GM23338 (cell line): Measurements from ENCODE around the gene SRGAP2B. TPM values are rescaled to one million over a fixed set of nuclear protein-coding genes. Genes with fewer than 3 reads are reported as not detected.
"Not testable (repeated sequence)": the region's sequence is repeated elsewhere in the genome, so short reads cannot be mapped to it uniquely, and the experiment has no call there.

Source experiments
- ATAC-seq: fragments of 200-7000 bp; cut with Tn5 transposase; 3 replicates; pipeline ENCODE4 v1.9.1; 2020
- DNase-seq: peaks from one replicate; pipeline ENCODE4 v3.0.0-alpha.2; 2015; ENCODE audit warnings: low spot score
- H2AFZ ChIP-seq: fragments of 200-600 bp; sonication (generic); 2 replicates; pipeline ENCODE4 v1.8.0; 2016; ENCODE audit warnings: antibody characterized with exemption, mild to moderate bottlenecking, moderate library complexity
- H3F3A ChIP-seq: fragments of 200-600 bp; sonication (generic); replicated peaks from 2 replicates; pipeline ENCODE4 v1.8.0; 2017; ENCODE audit warnings: antibody characterized with exemption, mixed run types, low read depth
- H3K27ac ChIP-seq: fragments of 200-600 bp; sonication (generic); 2 replicates; pipeline ENCODE4 v1.6.1; 2016; ENCODE audit warnings: low read depth
- H3K27me3 ChIP-seq: fragments of 200-600 bp; sonication (generic); 2 replicates; pipeline ENCODE4 v1.8.0; 2016; ENCODE audit warnings: mild to moderate bottlenecking, mixed run types, moderate library complexity; ENCODE audit not compliant: insufficient read depth
- H3K36me3 ChIP-seq: fragments of 200-600 bp; sonication (generic); 2 replicates; pipeline ENCODE4 v1.8.0; 2016; ENCODE audit warnings: mild to moderate bottlenecking; ENCODE audit not compliant: insufficient read depth
- H3K4me1 ChIP-seq: fragments of 200-600 bp; sonication (generic); 2 replicates; pipeline ENCODE4 v1.8.0; 2016; ENCODE audit warnings: mild to moderate bottlenecking, moderate library complexity; ENCODE audit not compliant: insufficient read depth
- H3K4me2 ChIP-seq: fragments of 200-600 bp; sonication (generic); 2 replicates; pipeline ENCODE4 v1.7.1; 2017; ENCODE audit warnings: mixed run types
- H3K4me3 ChIP-seq: fragments of 200-600 bp; sonication (generic); 2 replicates; pipeline ENCODE4 v1.6.1; 2016; ENCODE audit warnings: mixed run types
- H3K79me2 ChIP-seq: fragments of 200-600 bp; sonication (generic); replicated peaks from 2 replicates; pipeline ENCODE4 v1.8.0; 2017; ENCODE audit warnings: mild to moderate bottlenecking; ENCODE audit not compliant: insufficient read depth
- H3K9me2 ChIP-seq: fragments of 200-600 bp; sonication (generic); 2 replicates; pipeline ENCODE4 v1.8.0; 2017; ENCODE audit not compliant: insufficient read depth
- H4K20me1 ChIP-seq: fragments of 200-600 bp; sonication (generic); replicated peaks from 2 replicates; pipeline ENCODE4 v1.8.0; 2017; ENCODE audit warnings: mild to moderate bottlenecking; ENCODE audit not compliant: insufficient read depth
- H3K27ac Mint-ChIP-seq: 2 replicates; pipeline ENCODE4 v1.8.0; 2020; ENCODE audit warnings: inconsistent platforms, mild to moderate bottlenecking, moderate library complexity, mixed read lengths
- H3K27me3 Mint-ChIP-seq: 3 replicates; pipeline ENCODE4 v1.8.0; 2022; ENCODE audit warnings: low read depth, mild to moderate bottlenecking, moderate library complexity, mixed read lengths, inconsistent platforms; ENCODE audit not compliant: insufficient read depth, poor library complexity
- H3K36me3 Mint-ChIP-seq: 3 replicates; pipeline ENCODE4 v1.8.0; 2021; ENCODE audit warnings: low read depth, mild to moderate bottlenecking, inconsistent platforms, moderate library complexity, mixed read lengths
- H3K4me1 Mint-ChIP-seq: 3 replicates; pipeline ENCODE4 v1.8.0; 2020; ENCODE audit warnings: mild to moderate bottlenecking, inconsistent platforms, mixed read lengths
- H3K4me3 Mint-ChIP-seq: 3 replicates; pipeline ENCODE4 v1.8.0; 2021; ENCODE audit warnings: moderate library complexity, mild to moderate bottlenecking, inconsistent platforms, mixed read lengths
- H3K9me3 Mint-ChIP-seq: 3 replicates; pipeline ENCODE4 v1.8.0; 2020; ENCODE audit warnings: moderate library complexity, mild to moderate bottlenecking, inconsistent platforms, mixed read lengths
- polyA plus RNA-seq: library from polyadenylated mRNA; unstranded; fragments of >200 nt; fragmentation: Nextera tagmentation; extraction: Ambion mirVana; gene quantifications from 2 replicates; pipeline ENCODE4 v1.2.1, GENCODE V29; 2016
- total RNA-seq: library from RNA; depleted of rRNA; stranded (reverse); fragments of >200 nt; shearing (Covaris generic); gene quantifications from 2 replicates; pipeline ENCODE4 v1.2.3, GENCODE V29; 2014

SRGAP2B gene
- total and polyA plus RNA-seq, 2 experiments from 2014 or later: 17.4 to 28.8 TPM

DNA sequence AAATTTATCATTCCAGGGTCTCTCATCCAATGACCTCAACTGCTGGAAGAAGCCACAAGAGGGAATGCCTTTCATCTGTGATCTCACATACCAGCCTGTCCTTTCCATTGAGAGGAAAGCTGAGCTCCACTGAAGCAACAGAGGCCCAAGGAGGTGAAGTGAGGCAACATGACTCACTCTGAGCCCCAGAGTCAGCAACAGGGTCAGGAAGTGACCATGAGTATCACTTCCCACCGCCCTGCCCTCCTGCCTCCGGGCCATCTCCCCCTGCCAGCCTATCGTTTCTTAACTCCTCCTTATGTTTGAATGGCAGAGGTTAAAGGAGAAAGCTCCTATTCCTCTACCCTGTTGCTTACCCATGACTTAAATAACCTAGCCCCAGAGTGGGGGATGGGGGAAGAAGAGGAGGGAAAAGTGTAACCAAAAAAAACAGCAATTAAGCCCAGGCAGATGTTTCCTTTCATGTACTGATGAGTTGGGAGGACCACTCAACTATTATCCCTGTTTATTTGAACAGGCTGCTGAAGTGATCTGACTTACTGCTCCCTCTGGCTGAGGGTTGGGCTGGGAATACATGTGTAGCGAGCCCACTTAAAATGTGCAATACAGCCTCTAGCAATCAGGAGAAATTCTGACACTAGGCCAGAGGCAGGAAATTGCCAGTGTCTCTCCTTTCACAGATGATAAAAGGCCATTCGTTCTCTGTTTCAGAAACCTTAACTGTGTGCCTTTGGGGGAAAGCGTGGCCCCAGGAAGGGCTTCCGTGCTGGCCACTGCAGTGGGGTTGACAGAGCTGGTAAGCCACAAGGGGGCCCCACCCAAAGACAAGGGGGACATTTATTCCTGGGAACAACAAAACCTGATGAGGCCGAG lies 177.7 kb downstream of the SRGAP2B start:
- H3K27me3 ChIP-seq, H3K9me3 Mint-ChIP-seq: not testable (repeated sequence)
- peak; percentile 88 for ATAC-seq

DNA sequence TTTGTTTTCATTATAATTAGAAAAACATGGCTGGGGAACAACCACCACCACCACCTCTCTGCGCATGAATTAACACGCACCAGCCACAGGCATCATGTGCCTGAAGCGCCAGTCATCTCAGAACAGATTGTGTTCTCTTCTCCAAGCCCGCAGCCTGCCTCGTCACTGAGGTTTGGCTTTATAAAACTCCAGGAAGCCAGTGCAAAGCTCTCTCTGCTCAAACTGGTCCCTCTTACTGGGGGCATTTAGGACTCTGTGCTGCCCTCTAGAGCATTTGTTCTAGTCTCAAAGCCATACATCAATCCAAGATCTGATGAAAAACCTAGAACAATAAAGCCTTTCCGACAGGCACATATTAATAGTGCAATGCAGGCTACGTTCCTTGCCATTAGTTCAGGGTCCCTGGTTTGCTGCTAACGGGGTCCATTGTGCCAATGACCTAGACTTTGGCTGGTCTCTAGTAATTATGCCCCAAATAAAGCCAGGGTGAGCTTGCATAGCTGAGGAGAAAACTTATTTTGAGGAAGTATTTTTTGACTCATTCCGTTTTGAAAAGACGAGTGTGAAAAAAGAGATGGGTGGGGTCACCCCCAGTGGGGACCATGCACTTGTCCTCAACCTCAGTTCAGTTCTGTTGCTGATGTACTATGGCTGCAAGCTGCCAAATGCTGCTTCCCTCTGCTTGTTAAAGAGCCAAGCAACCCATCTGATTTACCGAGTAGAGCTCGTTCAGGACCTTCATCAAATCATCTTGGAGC lies 181.0 kb downstream of the SRGAP2B start:
- not testable (repeated sequence) for H3K27me3 Mint-ChIP-seq, DNase-seq, H3K4me3 Mint-ChIP-seq, H3K4me3 ChIP-seq, H3K27ac ChIP-seq, H2AFZ ChIP-seq, H3K4me1 Mint-ChIP-seq, H3F3A ChIP-seq, H3K79me2 ChIP-seq, H3K4me1 ChIP-seq, H3K36me3 ChIP-seq, H3K27ac Mint-ChIP-seq, H3K36me3 Mint-ChIP-seq, H3K4me2 ChIP-seq, H4K20me1 ChIP-seq, H3K9me2 ChIP-seq, H3K27me3 ChIP-seq, H3K9me3 Mint-ChIP-seq
- ATAC-seq: peak; percentile 59

More for the DNA sequence above, 177.7 kb downstream of the SRGAP2B start:
- not testable (repeated sequence) for H3K9me2 ChIP-seq, H3K79me2 ChIP-seq, H2AFZ ChIP-seq, H3K27me3 Mint-ChIP-seq, DNase-seq, H3K4me3 Mint-ChIP-seq, H3K4me2 ChIP-seq, H3K27ac ChIP-seq, H3K36me3 ChIP-seq, H3K27ac Mint-ChIP-seq, H3K36me3 Mint-ChIP-seq, H3F3A ChIP-seq, H3K4me1 ChIP-seq, H3K4me1 Mint-ChIP-seq, H4K20me1 ChIP-seq, H3K4me3 ChIP-seq

DNA sequence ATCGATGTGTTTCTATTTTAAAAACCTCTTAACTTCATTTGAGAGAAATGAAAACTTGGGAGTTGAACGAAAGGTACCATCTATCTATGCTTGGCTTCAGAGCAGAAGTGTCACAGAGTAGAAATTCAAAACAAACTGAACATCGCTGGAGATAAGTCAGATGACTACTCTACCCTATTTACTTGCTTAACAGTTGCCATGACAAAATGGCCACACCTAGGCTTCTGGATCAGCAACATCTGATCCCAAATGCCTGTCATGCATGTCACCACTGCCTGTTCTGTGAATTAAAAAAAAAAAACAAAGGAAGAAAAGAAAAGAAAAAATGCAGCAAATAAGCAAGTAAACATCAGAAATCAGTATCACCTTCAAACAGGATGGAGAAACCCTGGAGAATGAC lies 181.7 kb downstream of the SRGAP2B start:
- not testable (repeated sequence) for ATAC-seq, H3K36me3 ChIP-seq, H3K4me1 Mint-ChIP-seq, H3K27me3 ChIP-seq, H3K27ac Mint-ChIP-seq, H3K4me2 ChIP-seq, H3K4me1 ChIP-seq, H3K4me3 Mint-ChIP-seq, H2AFZ ChIP-seq, H3K79me2 ChIP-seq, H3K4me3 ChIP-seq, H3F3A ChIP-seq, H3K36me3 Mint-ChIP-seq, H3K27ac ChIP-seq, H4K20me1 ChIP-seq, H3K27me3 Mint-ChIP-seq, DNase-seq, H3K9me2 ChIP-seq, H3K9me3 Mint-ChIP-seq

DNA sequence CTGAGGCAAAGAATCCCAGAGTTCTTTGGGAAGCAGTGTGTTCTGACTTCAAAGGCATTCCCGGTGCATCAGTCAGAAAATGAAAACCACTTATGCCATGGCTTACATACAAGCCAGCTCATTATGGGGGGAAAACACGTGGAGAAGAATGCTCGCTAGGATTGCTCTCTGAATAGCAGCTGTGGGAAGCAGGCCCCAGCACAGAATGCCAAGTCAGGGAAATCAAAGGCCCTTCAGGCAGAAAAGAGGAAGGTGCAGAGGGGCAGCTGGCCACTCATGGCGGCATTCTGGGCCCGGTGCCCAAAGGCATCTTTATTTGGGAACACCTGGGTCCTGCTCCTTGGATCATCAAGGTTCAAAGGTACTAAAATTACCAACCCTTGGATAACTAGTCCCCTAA lies 184.4 kb downstream of the SRGAP2B start:
- not testable (repeated sequence) for H3K27me3 Mint-ChIP-seq

DNA sequence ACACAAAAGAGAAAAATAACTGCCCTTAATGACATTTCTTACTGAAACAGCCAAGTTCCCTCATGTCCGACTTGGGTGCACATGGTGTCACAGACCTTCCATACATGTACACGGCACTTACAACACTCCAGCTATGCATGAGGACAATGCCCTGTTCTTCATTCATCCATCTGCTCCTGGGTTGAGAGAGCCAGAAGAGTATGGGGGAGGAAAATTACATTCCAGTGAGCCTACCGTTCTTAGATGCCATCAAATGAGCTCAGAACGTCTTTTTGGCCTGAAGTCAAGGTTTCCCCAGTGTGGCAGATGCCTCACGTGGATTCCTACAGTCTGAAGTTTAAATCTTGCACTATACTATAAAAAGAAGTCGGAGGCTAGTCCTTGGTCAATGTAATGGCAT lies 194.3 kb downstream of the SRGAP2B start:
- H3K4me1 Mint-ChIP-seq, H3K4me1 ChIP-seq, H3K79me2 ChIP-seq, H2AFZ ChIP-seq, H3K4me3 Mint-ChIP-seq, DNase-seq, H3K27me3 Mint-ChIP-seq, ATAC-seq, H4K20me1 ChIP-seq, H3K36me3 ChIP-seq, H3K9me3 Mint-ChIP-seq, H3K9me2 ChIP-seq, H3K27ac Mint-ChIP-seq, H3K27ac ChIP-seq, H3K36me3 Mint-ChIP-seq, H3F3A ChIP-seq, H3K4me2 ChIP-seq, H3K27me3 ChIP-seq, H3K4me3 ChIP-seq: not testable (repeated sequence)

More for the DNA sequence above, 184.4 kb downstream of the SRGAP2B start:
- H3K36me3 Mint-ChIP-seq, H2AFZ ChIP-seq, H3K9me2 ChIP-seq, H3K27ac ChIP-seq, H3K4me2 ChIP-seq, DNase-seq, H4K20me1 ChIP-seq, H3K4me1 ChIP-seq, H3K27me3 ChIP-seq, H3K27ac Mint-ChIP-seq, H3F3A ChIP-seq, H3K36me3 ChIP-seq, H3K79me2 ChIP-seq, H3K4me3 Mint-ChIP-seq, H3K4me1 Mint-ChIP-seq, H3K9me3 Mint-ChIP-seq, H3K4me3 ChIP-seq, ATAC-seq: not testable (repeated sequence)

DNA sequence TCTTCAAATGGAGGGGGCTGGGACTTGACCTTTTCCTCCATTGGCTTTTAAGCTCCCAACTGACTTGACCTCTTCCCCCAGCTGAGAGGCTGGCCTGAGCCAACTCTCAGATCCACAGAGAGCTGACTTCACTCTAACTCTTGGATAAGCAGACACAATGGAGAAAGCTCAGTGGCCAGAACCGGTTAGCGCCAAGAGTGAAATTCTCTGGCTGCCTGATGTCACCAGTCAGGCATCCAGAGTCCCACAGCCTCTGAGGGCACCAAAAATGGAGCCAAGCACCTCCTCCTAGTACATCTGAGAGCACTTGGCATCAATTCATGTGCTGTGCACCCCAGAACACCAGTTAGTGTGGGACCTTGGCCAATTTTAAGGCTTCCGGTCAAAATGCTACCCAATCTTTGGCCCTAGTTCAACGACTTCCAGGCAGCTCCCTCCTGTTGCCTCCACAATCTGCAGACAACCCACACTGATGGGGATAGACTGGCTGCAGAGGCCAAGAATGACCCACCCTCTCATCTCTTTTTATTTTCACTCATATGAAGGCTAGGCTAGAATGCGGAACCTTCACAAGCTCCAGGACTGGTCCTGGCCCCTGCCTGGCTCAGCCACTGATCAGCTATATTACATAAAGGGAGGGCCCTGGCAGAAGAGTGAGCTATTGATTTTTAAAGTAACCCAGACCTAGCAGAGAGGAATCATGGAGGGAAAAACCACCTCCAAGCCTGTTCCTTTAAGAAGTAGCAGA lies 200.5 kb downstream of the SRGAP2B start:
- H3F3A ChIP-seq, H3K27ac ChIP-seq, ATAC-seq, DNase-seq, H2AFZ ChIP-seq, H3K9me3 Mint-ChIP-seq, H3K36me3 Mint-ChIP-seq, H3K4me2 ChIP-seq, H3K27me3 Mint-ChIP-seq, H3K79me2 ChIP-seq, H4K20me1 ChIP-seq, H3K27me3 ChIP-seq, H3K9me2 ChIP-seq, H3K36me3 ChIP-seq, H3K27ac Mint-ChIP-seq, H3K4me3 ChIP-seq, H3K4me1 ChIP-seq, H3K4me3 Mint-ChIP-seq, H3K4me1 Mint-ChIP-seq: not testable (repeated sequence)
